ENCODE data around the gene GLRX.
A peak's percentile ranks its signal among the peaks of the same experiment; 100 is the strongest.

Gene GLRX

GRCh38 chr5:95859661-95860060, 37.1 kb upstream of the GLRX start:
- in situ Hi-C loops (cut with MboI; ENCODE audit: low pct_unique_long_range_greater_than_20kb, low sequenced_read_pairs, unreplicated experiment), result loop anchor here (10.0 to 25.0 kb wide), 3 partner anchors 475 to 745 kb away; partner anchors contain the start of gene PCSK1
- no peak for DNase-seq (ENCODE audit: low spot score)
- TF ChIP-seq CTCF (IDR thresholded peaks at IDR 0.05; ENCODE audit: extremely low read depth, insufficient read depth, missing control alignments), result no peak

- DNase-seq (ENCODE audit: low spot score), result peak; percentile 89
- in situ Hi-C loops (cut with MboI; ENCODE audit: low pct_unique_long_range_greater_than_20kb, low sequenced_read_pairs, unreplicated experiment), result loop anchor here (10.0 to 25.0 kb wide), 3 partner anchors 476 to 746 kb away; partner anchors contain the start of gene PCSK1
Observed at GRCh38 chr5:95858661-95859595, 36.4 kb upstream of the GLRX start.

GRCh38 chr5:95858023-95858461, 35.5 kb upstream of the GLRX start:
- DNase-seq (ENCODE audit: low spot score), result no peak
- TF ChIP-seq CTCF (IDR thresholded peaks at IDR 0.05; ENCODE audit: extremely low read depth, insufficient read depth, missing control alignments), result no peak
- in situ Hi-C loops (cut with MboI; ENCODE audit: low pct_unique_long_range_greater_than_20kb, low sequenced_read_pairs, unreplicated experiment), result loop anchor here (10.0 to 25.0 kb wide), 3 partner anchors 477 to 747 kb away; partner anchors contain the start of gene PCSK1

More at GRCh38 chr5:95858661-95859595, 36.4 kb upstream of the GLRX start:
- TF ChIP-seq CTCF (IDR thresholded peaks at IDR 0.05; ENCODE audit: extremely low read depth, insufficient read depth, missing control alignments), result peak; percentile 96

GRCh38 chr5:95857185-95857945, 34.8 kb upstream of the GLRX start:
- no peak for TF ChIP-seq CTCF (IDR thresholded peaks at IDR 0.05; ENCODE audit: extremely low read depth, insufficient read depth, missing control alignments)
- in situ Hi-C loops (cut with MboI; ENCODE audit: low pct_unique_long_range_greater_than_20kb, low sequenced_read_pairs, unreplicated experiment), result loop anchor here (10.0 to 25.0 kb wide), 3 partner anchors 477 to 747 kb away; partner anchors contain the start of gene PCSK1
- no peak for DNase-seq (ENCODE audit: low spot score)

- no peak for TF ChIP-seq CTCF (IDR thresholded peaks at IDR 0.05; ENCODE audit: extremely low read depth, insufficient read depth, missing control alignments)
- DNase-seq (ENCODE audit: low spot score), result no peak
- in situ Hi-C loops (cut with MboI; ENCODE audit: low pct_unique_long_range_greater_than_20kb, low sequenced_read_pairs, unreplicated experiment), result loop anchor here (10.0 to 25.0 kb wide), 3 partner anchors 478 to 748 kb away; partner anchors contain the start of gene PCSK1
Observed at GRCh38 chr5:95856501-95856981, 34.0 kb upstream of the GLRX start.

- DNase-seq (ENCODE audit: low spot score), result no peak
- in situ Hi-C loops (cut with MboI; ENCODE audit: low pct_unique_long_range_greater_than_20kb, low sequenced_read_pairs, unreplicated experiment), result loop anchor here (10.0 to 25.0 kb wide), 3 partner anchors 481 to 751 kb away; partner anchors contain the start of gene PCSK1
- no peak for TF ChIP-seq CTCF (IDR thresholded peaks at IDR 0.05; ENCODE audit: extremely low read depth, insufficient read depth, missing control alignments)
Observed at GRCh38 chr5:95853490-95853889, 31.0 kb upstream of the GLRX start.
